Measurements from ENCODE around the gene COX5A. TPM values are rescaled to one million over a fixed set of nuclear protein-coding genes. Genes with fewer than 3 reads are reported as not detected.
A peak's percentile ranks its signal among the peaks of the same experiment; 100 is the strongest.

Gene COX5A
- total and polyA plus RNA-seq, 2 of the 13 experiments (the other 11 are each of a cell fraction or from before 2014, with no cell fraction given): 158 to 218 TPM

GRCh38 chr15:74906450-74907162 is 31.3 kb downstream of the COX5A start, which contains the start of gene FAM219B (continued):
- TF ChIP-seq SMAD1 (CRISPR knock-in tag; IDR thresholded peaks at IDR 0.05; ENCODE audit: borderline replicate concordance, low read depth) (0 out of 2 replicates have a peak, but pooled peaks have one; percentile 52), TCF7L2 (IDR thresholded peaks at IDR 0.05; ENCODE audit: low read depth, low read length) (no peak), PAF1 (CRISPR knock-in tag; IDR thresholded peaks at IDR 0.05) (no peak), HOXA3 (CRISPR knock-in tag; IDR thresholded peaks at IDR 0.05) (peak; percentile 76), ZBTB44 (CRISPR knock-in tag; IDR thresholded peaks at IDR 0.05) (0 out of 2 replicates have a peak, but pooled peaks have one; percentile 45), ZNF549 (CRISPR knock-in tag; IDR thresholded peaks at IDR 0.05) (no peak), KDM2A (CRISPR knock-in tag; IDR thresholded peaks at IDR 0.05; ENCODE audit: borderline replicate concordance, low read depth) (peak; percentile 90), CEBPB (IDR thresholded peaks at IDR 0.05; ENCODE audit: borderline replicate concordance, low read depth, low read length) (peak; percentile 91), ZNF737 (CRISPR knock-in tag; IDR thresholded peaks at IDR 0.05; ENCODE audit: borderline replicate concordance) (0 out of 2 replicates have a peak, but pooled peaks have one; percentile 15), PPARG (CRISPR knock-in tag; conservative IDR thresholded peaks at IDR 0.05) (no peak; the same call in 1 of the 2 replicates), KAT8 (CRISPR knock-in tag; IDR thresholded peaks at IDR 0.05) (peak; percentile 53; the same call in 1 of the 2 replicates), HDAC1 (CRISPR knock-in tag; IDR thresholded peaks at IDR 0.05) (peak; percentile 23; the same call in 1 of the 2 replicates), ZSCAN21 (CRISPR knock-in tag; IDR thresholded peaks at IDR 0.05; ENCODE audit: borderline replicate concordance) (0 out of 2 replicates have a peak, but pooled peaks have one; percentile 68), SOX6 (IDR thresholded peaks at IDR 0.05) (no peak), SOX6 (CRISPR knock-in tag; IDR thresholded peaks at IDR 0.05) (0 out of 2 replicates have a peak, but pooled peaks have one; percentile 16), NR2F1 (CRISPR knock-in tag; IDR thresholded peaks at IDR 0.05) (no peak), ZNF776 (CRISPR knock-in tag; IDR thresholded peaks at IDR 0.05) (peak; percentile 46; the same call in 1 of the 2 replicates), ZNF335 (CRISPR knock-in tag; IDR thresholded peaks at IDR 0.05) (peak; percentile 28; the same call in 1 of the 2 replicates), FIP1L1 (IDR thresholded peaks at IDR 0.05; ENCODE audit: borderline replicate concordance, insufficient read depth, low read depth, low read length) (peak; percentile 65; the same call in 1 of the 2 replicates), E2F1 (CRISPR knock-in tag; IDR thresholded peaks at IDR 0.05) (no peak), SKI (IDR thresholded peaks at IDR 0.05; ENCODE audit: partially characterized antibody) (peak; percentile 15), ZMYM4 (CRISPR knock-in tag; IDR thresholded peaks at IDR 0.05) (peak; percentile 30; the same call in 1 of the 2 replicates)
- TF ChIP-seq, protein P1, sequence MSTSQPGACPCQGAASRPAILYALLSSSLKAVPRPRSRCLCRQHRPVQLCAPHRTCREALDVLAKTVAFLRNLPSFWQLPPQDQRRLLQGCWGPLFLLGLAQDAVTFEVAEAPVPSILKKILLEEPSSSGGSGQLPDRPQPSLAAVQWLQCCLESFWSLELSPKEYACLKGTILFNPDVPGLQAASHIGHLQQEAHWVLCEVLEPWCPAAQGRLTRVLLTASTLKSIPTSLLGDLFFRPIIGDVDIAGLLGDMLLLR (CRISPR knock-in tag; IDR thresholded peaks at IDR 0.05): peak; percentile 32; the same call in 1 of the 2 replicates
- TF ChIP-seq, protein P2, sequence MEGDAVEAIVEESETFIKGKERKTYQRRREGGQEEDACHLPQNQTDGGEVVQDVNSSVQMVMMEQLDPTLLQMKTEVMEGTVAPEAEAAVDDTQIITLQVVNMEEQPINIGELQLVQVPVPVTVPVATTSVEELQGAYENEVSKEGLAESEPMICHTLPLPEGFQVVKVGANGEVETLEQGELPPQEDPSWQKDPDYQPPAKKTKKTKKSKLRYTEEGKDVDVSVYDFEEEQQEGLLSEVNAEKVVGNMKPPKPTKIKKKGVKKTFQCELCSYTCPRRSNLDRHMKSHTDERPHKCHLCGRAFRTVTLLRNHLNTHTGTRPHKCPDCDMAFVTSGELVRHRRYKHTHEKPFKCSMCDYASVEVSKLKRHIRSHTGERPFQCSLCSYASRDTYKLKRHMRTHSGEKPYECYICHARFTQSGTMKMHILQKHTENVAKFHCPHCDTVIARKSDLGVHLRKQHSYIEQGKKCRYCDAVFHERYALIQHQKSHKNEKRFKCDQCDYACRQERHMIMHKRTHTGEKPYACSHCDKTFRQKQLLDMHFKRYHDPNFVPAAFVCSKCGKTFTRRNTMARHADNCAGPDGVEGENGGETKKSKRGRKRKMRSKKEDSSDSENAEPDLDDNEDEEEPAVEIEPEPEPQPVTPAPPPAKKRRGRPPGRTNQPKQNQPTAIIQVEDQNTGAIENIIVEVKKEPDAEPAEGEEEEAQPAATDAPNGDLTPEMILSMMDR (CRISPR knock-in tag; IDR thresholded peaks at IDR 0.05): peak; percentile 8; the same call in 1 of the 2 replicates

Measured in HepG2 (cell line).